CD14-positive monocyte (primary cell): ENCODE measurements around the gene CEP128. TPM values are rescaled to one million over a fixed set of nuclear protein-coding genes. Genes with fewer than 3 reads are reported as not detected.

Experiments used
- DNase-seq, 3 donors: peaks; one replicate each; pipeline ENCODE4 v3.0.0-alpha.2; 2011 to 2022
- H2AFZ ChIP-seq: 2 replicates; pipeline ENCODE4 v1.6.0; 2012; ENCODE audit warnings: mild to moderate bottlenecking, low read depth, low read length, inconsistent platforms; ENCODE audit not compliant: insufficient read depth, poor library complexity, severe bottlenecking
- H3K27ac ChIP-seq, 2 donors: 1 replicate in 1 of 2; 2 replicates in 1 of 2; pipeline ENCODE4 v1.5.1; 2012 to 2013; ENCODE audit warnings: low read length in 2 of 2, control low read depth in 1 of 2, inconsistent platforms in 1 of 2, low read depth in 1 of 2, mild to moderate bottlenecking in 1 of 2
- H3K27me3 ChIP-seq, 2 donors: one replicate each; pipeline versions ENCODE4 v1.6.0 to v1.6.1; 2011 to 2013; ENCODE audit warnings: low read length in 2 of 2; ENCODE audit not compliant: control insufficient read depth in 2 of 2, insufficient read depth in 2 of 2
- H3K36me3 ChIP-seq, 2 donors: replicated peaks in 1 of 2; 1 replicate in 1 of 2; 2 replicates in 1 of 2; pipeline versions ENCODE4 v1.5.1 to v1.6.1; 2012 to 2013; ENCODE audit warnings: low read length in 2 of 2, control low read depth in 1 of 2, inconsistent platforms in 1 of 2, mild to moderate bottlenecking in 1 of 2; ENCODE audit not compliant: insufficient read depth in 2 of 2, control insufficient read depth in 1 of 2
- H3K4me1 ChIP-seq, 2 donors: 1 replicate in 1 of 2; 2 replicates in 1 of 2; pipeline versions ENCODE4 v1.5.1 to v1.6.1; 2012 to 2013; ENCODE audit warnings: low read length in 2 of 2, control low read depth in 1 of 2, inconsistent platforms in 1 of 2, mild to moderate bottlenecking in 1 of 2, moderate library complexity in 1 of 2; ENCODE audit not compliant: insufficient read depth in 2 of 2, control insufficient read depth in 1 of 2
- H3K4me2 ChIP-seq: replicated peaks from 2 replicates; pipeline ENCODE3; 2012; ENCODE audit warnings: low read length, moderate library complexity, mild to moderate bottlenecking; ENCODE audit not compliant: poor library complexity, severe bottlenecking; ENCODE audit errors: extremely low read depth
- H3K4me3 ChIP-seq, 3 experiments: fragments of 200-600 bp in 1 of 3; sonication (generic) in 1 of 3; replicated peaks in 1 of 3; 1 replicate in 2 of 3; 2 replicates in 1 of 3; pipeline ENCODE4 v1.5.1; 2011 to 2013; ENCODE audit warnings: low read length in 3 of 3, mild to moderate bottlenecking in 3 of 3, control low read depth in 2 of 3, low read depth in 2 of 3, inconsistent platforms in 1 of 3, moderate library complexity in 1 of 3
- H3K79me2 ChIP-seq: 2 replicates; pipeline ENCODE4 v1.6.0; 2012; ENCODE audit warnings: mild to moderate bottlenecking, control low read depth, inconsistent platforms, low read length, moderate library complexity; ENCODE audit not compliant: insufficient read depth
- H3K9ac ChIP-seq: 2 replicates; pipeline ENCODE4 v1.6.0; 2017; ENCODE audit warnings: low read length, mild to moderate bottlenecking; ENCODE audit not compliant: insufficient read depth, poor library complexity, severe bottlenecking
- H3K9me3 ChIP-seq, 2 donors: replicated peaks in 1 of 2; 1 replicate in 1 of 2; 2 replicates in 1 of 2; pipeline versions ENCODE4 v1.5.1 to v1.6.1; 2012 to 2013; ENCODE audit warnings: low read length in 2 of 2, control low read depth in 1 of 2; ENCODE audit not compliant: control insufficient read depth in 1 of 2, insufficient read depth in 1 of 2
- H4K20me1 ChIP-seq: 2 replicates; pipeline ENCODE4 v1.6.0; 2012; ENCODE audit warnings: mild to moderate bottlenecking, low read length, control low read depth, moderate library complexity; ENCODE audit not compliant: insufficient read depth
- H3K27ac Mint-ChIP-seq, 7 donors: one replicate each; pipeline ENCODE4 v1.8.0; 2020; ENCODE audit warnings: mild to moderate bottlenecking in 7 of 7, mixed read lengths in 7 of 7, moderate library complexity in 6 of 7, inconsistent platforms in 2 of 7
- H3K27me3 Mint-ChIP-seq, 3 donors: one replicate each; pipeline ENCODE4 v1.8.0; 2021 to 2022; ENCODE audit warnings: low read depth in 3 of 3, mild to moderate bottlenecking in 3 of 3, mixed read lengths in 3 of 3, moderate library complexity in 3 of 3, inconsistent platforms in 1 of 3
- H3K36me3 Mint-ChIP-seq, 2 donors: one replicate each; pipeline ENCODE4 v1.8.0; 2020; ENCODE audit warnings: mixed read lengths in 2 of 2, inconsistent platforms in 1 of 2, mild to moderate bottlenecking in 1 of 2
- H3K4me1 Mint-ChIP-seq: one replicate; pipeline ENCODE4 v1.8.0; 2020; ENCODE audit warnings: mild to moderate bottlenecking, mixed read lengths
- H3K4me3 Mint-ChIP-seq, 2 donors: one replicate each; pipeline ENCODE4 v1.8.0; 2020; ENCODE audit warnings: mild to moderate bottlenecking in 2 of 2, mixed read lengths in 2 of 2, moderate library complexity in 1 of 2
- H3K9me3 Mint-ChIP-seq, 7 donors: one replicate each; pipeline ENCODE4 v1.8.0; 2020 to 2022; ENCODE audit warnings: mixed read lengths in 7 of 7, mild to moderate bottlenecking in 6 of 7, moderate library complexity in 6 of 7, inconsistent platforms in 2 of 7
- CTCF ChIP-seq: fragments of 200-600 bp; IDR thresholded peaks from one replicate; pipeline ENCODE4 v1.8.0; 2022; ENCODE audit warnings: antibody characterized with exemption, mild to moderate bottlenecking
- WGBS: methylation state at CpG from one replicate; pipeline ENCODE4 v1.1.5; 2013; ENCODE audit warnings: missing lambda C conversion rate; ENCODE audit not compliant: insufficient coverage; 5-methylcytosine and 5-hydroxymethylcytosine counted together
- intact Hi-C, 2 donors: fragments of 100-400 bp; cut with micrococcal nuclease; formaldehyde crosslinking; loops; one replicate each; pipeline versions ENCODE4 v1.15.0 to v1.15.1; 2023
- polyA plus RNA-seq, 3 donors: library from polyadenylated mRNA; depleted of rRNA in 1 of 3; unstranded in 2 of 3; stranded (reverse) in 1 of 3; fragments of 300-500 nt in 2 of 3; fragments of >200 nt in 1 of 3; fragmentation: Illumina TruSeq in 2 of 3; gene quantifications; 1 replicate in 2 of 3; 2 replicates in 1 of 3; pipeline ENCODE4 v1.2.3, GENCODE V29; 2012 to 2021

CEP128 gene
- polyA plus RNA-seq, 3 donors: 0.41 to 0.88 (median 0.62) TPM

- no peak for TF ChIP-seq CTCF
- Mint-ChIP-seq H3K4me1 (no peaks in the 10 kb centered on the region), H3K36me3 (peaks cover 2 to 6% of the 10 kb centered on the region in 2 donors), H3K27ac (no peak overlapping the region), H3K27me3 (no peaks in the 10 kb centered on the region), H3K9me3 (peaks cover 6 to 14% (median 8%) of the 10 kb centered on the region in 7 donors), H3K4me3 (no peak overlapping the region)
- Histone ChIP-seq H3K36me3 (no peaks in the 10 kb centered on the region), H3K27ac (no peak overlapping the region), H3K9ac (no peak overlapping the region), H3K27me3 (no peaks in the 10 kb centered on the region), H4K20me1 (no peaks in the 10 kb centered on the region), H3K4me3 (no peak overlapping the region), H3K4me1 (no peaks in the 10 kb centered on the region), H2AFZ (no peak overlapping the region), H3K4me2 (no peak overlapping the region), H3K79me2 (no peaks in the 10 kb centered on the region), H3K9me3 (peaks cover 0 to 8% of the 10 kb centered on the region in 2 donors)
- intact Hi-C loops: no loop called here
- no peak for DNase-seq
Observed at GRCh38 chr14:80629606-80630005, 311.9 kb downstream of the CEP128 start.

GRCh38 chr14:80628547-80628946 is 313.0 kb downstream of the CEP128 start:
- H3K4me1 ChIP-seq: no peaks in the 10 kb centered on the region
- H4K20me1 ChIP-seq: no peaks in the 10 kb centered on the region
- peaks cover 6 to 14% (median 9%) of the 10 kb centered on the region in 7 donors for H3K9me3 Mint-ChIP-seq
- H3K27me3 Mint-ChIP-seq: no peaks in the 10 kb centered on the region
- H2AFZ ChIP-seq: no peak overlapping the region
- no peaks in the 10 kb centered on the region for H3K79me2 ChIP-seq
- no peak overlapping the region for H3K4me2 ChIP-seq
- H3K36me3 ChIP-seq: no peaks in the 10 kb centered on the region
- TF ChIP-seq CTCF: no peak
- H3K4me3 ChIP-seq: no peak overlapping the region
- no peak for DNase-seq
- peaks cover 2 to 6% of the 10 kb centered on the region in 2 donors for H3K36me3 Mint-ChIP-seq
- H3K27me3 ChIP-seq: no peaks in the 10 kb centered on the region
- H3K9me3 ChIP-seq: peaks cover 0 to 8% of the 10 kb centered on the region in 2 donors
- WGBS: no CpG with 5 or more reads among the region's 6 CpGs
- H3K4me3 Mint-ChIP-seq: no peak overlapping the region
- no peaks in the 10 kb centered on the region for H3K4me1 Mint-ChIP-seq
- H3K27ac ChIP-seq: no peak overlapping the region
- no peak overlapping the region for H3K9ac ChIP-seq
- intact Hi-C loops: no loop called here
- H3K27ac Mint-ChIP-seq: no peak overlapping the region
